Tibial artery (tissue), 4 donors: ENCODE results near the gene CYTH1.
A peak's percentile ranks its signal among the peaks of the same experiment; 100 is the strongest.

Experiments
- DNase-seq, 2 donors: peaks; one replicate each; pipeline ENCODE4 v3.0.0-alpha.2; 2019
- H3K27ac ChIP-seq, 2 donors: fragments of 200-600 bp; sonication (generic) in 1 of 2; 1 replicate in 1 of 2; 2 replicates in 1 of 2; pipeline ENCODE4 v1.5.1; 2018 to 2019; ENCODE audit warnings: mild to moderate bottlenecking in 1 of 2
- H3K27me3 ChIP-seq, 2 donors: fragments of 200-600 bp; sonication (generic) in 1 of 2; one replicate each; pipeline versions ENCODE4 v1.5.1 to v1.6.0; 2016 to 2019
- H3K36me3 ChIP-seq, 3 donors: fragments of 200-600 bp; sonication (generic) in 2 of 3; one replicate each; pipeline ENCODE4 v1.5.1; 2016 to 2019; ENCODE audit warnings: mild to moderate bottlenecking in 2 of 3
- H3K4me1 ChIP-seq, 4 donors: fragments of 200-600 bp; sonication (generic) in 2 of 4; 1 replicate in 3 of 4; 2 replicates in 1 of 4; pipeline ENCODE4 v1.5.1; 2016 to 2019
- H3K4me3 ChIP-seq, 2 donors: fragments of 200-600 bp; sonication (generic) in 1 of 2; 1 replicate in 1 of 2; 2 replicates in 1 of 2; pipeline ENCODE4 v1.5.1; 2018 to 2019; ENCODE audit warnings: mild to moderate bottlenecking in 2 of 2
- H3K9me3 ChIP-seq, 3 donors: fragments of 200-600 bp; sonication (generic) in 1 of 3; one replicate each; pipeline ENCODE4 v1.5.1; 2016 to 2019
- intact Hi-C: fragments of 100-400 bp; cut with DNase I; formaldehyde crosslinking; loops from one replicate; pipeline ENCODE4 v1.15.0; 2023; ENCODE audit warnings: low total_unique reads
- TF ChIP-seq, protein P1 (sequence below), 2 experiments: fragments of 200-600 bp in 1 of 2; fragments of 450-650 bp in 1 of 2; IDR thresholded peaks; one replicate each; pipeline ENCODE4 v1.5.1; 2017 to 2019; ENCODE audit warnings: antibody characterized with exemption in 2 of 2, mild to moderate bottlenecking in 1 of 2, moderate library complexity in 1 of 2

Gene CYTH1

DNA sequence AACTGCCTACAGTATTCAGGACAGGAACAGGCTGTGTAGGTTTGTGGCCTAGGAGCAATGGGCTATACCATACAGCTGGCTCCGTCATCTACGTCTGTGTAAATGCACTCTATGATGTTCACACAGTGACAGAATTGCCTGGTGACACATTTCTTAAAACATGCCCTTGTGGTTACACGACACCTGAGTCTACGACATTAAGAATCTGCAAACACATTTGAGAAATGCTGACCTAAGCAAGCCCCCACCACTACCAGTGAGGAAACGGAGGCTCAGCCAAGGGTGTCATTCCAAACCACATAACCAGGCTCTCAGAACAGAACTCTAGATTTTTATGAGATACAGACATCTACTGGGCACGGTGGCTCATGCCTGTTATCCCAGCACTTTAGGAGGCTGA is 35.0 kb upstream of the CYTH1 start:
- TF ChIP-seq, protein P1, sequence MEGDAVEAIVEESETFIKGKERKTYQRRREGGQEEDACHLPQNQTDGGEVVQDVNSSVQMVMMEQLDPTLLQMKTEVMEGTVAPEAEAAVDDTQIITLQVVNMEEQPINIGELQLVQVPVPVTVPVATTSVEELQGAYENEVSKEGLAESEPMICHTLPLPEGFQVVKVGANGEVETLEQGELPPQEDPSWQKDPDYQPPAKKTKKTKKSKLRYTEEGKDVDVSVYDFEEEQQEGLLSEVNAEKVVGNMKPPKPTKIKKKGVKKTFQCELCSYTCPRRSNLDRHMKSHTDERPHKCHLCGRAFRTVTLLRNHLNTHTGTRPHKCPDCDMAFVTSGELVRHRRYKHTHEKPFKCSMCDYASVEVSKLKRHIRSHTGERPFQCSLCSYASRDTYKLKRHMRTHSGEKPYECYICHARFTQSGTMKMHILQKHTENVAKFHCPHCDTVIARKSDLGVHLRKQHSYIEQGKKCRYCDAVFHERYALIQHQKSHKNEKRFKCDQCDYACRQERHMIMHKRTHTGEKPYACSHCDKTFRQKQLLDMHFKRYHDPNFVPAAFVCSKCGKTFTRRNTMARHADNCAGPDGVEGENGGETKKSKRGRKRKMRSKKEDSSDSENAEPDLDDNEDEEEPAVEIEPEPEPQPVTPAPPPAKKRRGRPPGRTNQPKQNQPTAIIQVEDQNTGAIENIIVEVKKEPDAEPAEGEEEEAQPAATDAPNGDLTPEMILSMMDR (IDR thresholded peaks at IDR 0.05): no peak
- Histone ChIP-seq H3K4me3 (no peak overlapping the region), H3K27me3 (no peaks in the 10 kb centered on the region), H3K36me3 (peaks cover 94 to 100% (median 97%) of the 10 kb centered on the region in 3 donors), H3K4me1 (peaks cover 0 to 10% (median 3%) of the 10 kb centered on the region in 4 donors), H3K9me3 (no peaks in the 10 kb centered on the region), H3K27ac (no peak overlapping the region)
- no peak for DNase-seq
- intact Hi-C loops: no loop called here

DNA sequence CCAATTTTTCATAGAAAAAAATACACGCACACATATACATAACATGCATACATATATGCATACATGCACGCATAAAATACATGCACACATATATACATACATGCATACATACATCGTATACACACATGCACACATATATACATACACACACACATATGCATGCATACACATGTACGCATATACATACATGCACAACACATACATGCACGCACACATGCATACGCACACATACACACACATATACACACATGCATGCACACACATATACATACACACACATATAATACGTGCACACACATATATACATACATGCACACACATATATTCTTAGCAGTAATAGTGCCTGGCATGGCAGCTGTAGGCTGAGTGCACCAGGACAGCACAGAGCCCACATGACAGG is 33.6 kb upstream of the CYTH1 start:
- H3K27ac ChIP-seq: no peak overlapping the region
- no peaks in the 10 kb centered on the region for H3K27me3 ChIP-seq
- peaks cover 0 to 10% (median 3%) of the 10 kb centered on the region in 4 donors for H3K4me1 ChIP-seq
- intact Hi-C loops: no loop called here
- DNase-seq: no peak
- no peak overlapping the region for H3K4me3 ChIP-seq
- no peaks in the 10 kb centered on the region for H3K9me3 ChIP-seq
- H3K36me3 ChIP-seq: peaks cover 96 to 100% (median 96%) of the 10 kb centered on the region in 3 donors
- TF ChIP-seq, protein P1 (IDR thresholded peaks at IDR 0.05): no peak

DNA sequence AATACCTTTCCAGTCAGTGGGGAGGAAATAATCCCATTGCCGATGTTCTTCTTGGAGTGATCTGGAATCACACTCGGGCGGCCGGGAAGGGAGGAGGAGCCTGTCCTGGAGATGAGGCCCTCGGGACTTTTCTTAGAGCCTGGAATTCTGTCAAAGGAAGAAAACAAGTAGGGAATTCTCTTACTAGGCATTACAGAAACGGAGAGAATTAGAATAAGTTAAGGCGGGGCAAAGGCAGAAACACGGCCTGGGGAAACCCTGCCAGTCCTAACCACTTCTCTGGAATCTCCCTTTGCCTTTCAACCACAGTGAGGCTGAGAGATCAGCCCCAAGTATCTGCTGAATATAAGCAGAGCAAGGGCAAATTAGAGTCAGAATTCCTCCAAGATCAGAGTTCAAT is 30.8 kb upstream of the CYTH1 start:
- TF ChIP-seq, protein P1 (IDR thresholded peaks at IDR 0.05): no peak
- DNase-seq: peak in 1 of 2 donors; percentile 43
- Histone ChIP-seq H3K27ac (peak overlapping the region; percentile 18 to 20), H3K9me3 (no peaks in the 10 kb centered on the region), H3K36me3 (peaks cover 88 to 100% (median 96%) of the 10 kb centered on the region in 3 donors), H3K27me3 (no peaks in the 10 kb centered on the region), H3K4me1 (peaks cover 0 to 6% (median 1%) of the 10 kb centered on the region in 4 donors), H3K4me3 (no peak overlapping the region)
- intact Hi-C loops: no loop called here

DNA sequence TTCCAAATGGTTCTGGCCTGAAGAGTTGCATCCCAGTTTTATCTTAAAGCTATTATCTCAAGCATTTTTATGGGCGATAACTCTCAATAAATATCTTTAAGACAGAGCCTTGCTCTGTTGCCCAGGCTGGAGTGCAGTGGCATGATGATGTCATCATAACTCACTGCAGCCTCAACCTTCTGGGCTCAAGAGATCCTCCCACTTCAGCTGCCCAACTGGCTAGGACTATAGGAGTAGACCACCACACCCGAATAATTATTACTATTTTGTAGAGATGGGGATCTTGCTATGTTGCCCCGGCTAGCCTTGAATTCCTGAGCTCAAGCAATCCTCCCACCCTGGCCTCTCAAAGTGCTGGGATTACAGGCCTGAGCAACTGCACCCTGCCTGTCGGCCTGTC is 26.1 kb upstream of the CYTH1 start:
- no peak for DNase-seq
- TF ChIP-seq, protein P1 (IDR thresholded peaks at IDR 0.05): no peak
- no peak overlapping the region for H3K4me3 ChIP-seq
- H3K4me1 ChIP-seq: peaks cover 0 to 3% (median under 1%) of the 10 kb centered on the region in 4 donors
- no peak overlapping the region for H3K27ac ChIP-seq
- intact Hi-C loops: no loop called here
- H3K27me3 ChIP-seq: no peaks in the 10 kb centered on the region
- no peaks in the 10 kb centered on the region for H3K9me3 ChIP-seq
- H3K36me3 ChIP-seq: peaks cover 86 to 96% (median 87%) of the 10 kb centered on the region in 3 donors

DNA sequence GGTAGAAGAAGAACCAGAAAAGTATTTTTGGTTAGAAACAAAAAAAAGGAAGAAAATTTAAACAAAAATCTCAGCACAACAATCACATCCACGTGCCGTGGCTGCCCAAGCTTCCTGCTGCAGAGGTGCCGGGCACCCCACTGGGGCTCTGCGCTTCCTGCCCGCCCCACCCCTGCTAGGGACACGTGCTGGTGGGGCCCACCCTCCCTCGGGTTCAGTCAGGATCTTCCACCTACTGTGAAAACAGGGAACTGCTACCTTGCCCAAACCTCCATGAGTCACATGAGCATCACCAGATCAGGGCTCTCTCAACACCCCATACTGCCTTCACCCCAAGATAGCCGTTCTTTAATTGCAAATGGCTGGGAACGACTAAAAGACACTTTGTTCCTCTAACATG is 24.4 kb upstream of the CYTH1 start:
- Histone ChIP-seq H3K36me3 (peaks cover 84 to 96% (median 88%) of the 10 kb centered on the region in 3 donors), H3K4me1 (no peaks in the 10 kb centered on the region), H3K4me3 (no peak overlapping the region), H3K27ac (no peak overlapping the region), H3K27me3 (no peaks in the 10 kb centered on the region), H3K9me3 (no peaks in the 10 kb centered on the region)
- TF ChIP-seq, protein P1 (IDR thresholded peaks at IDR 0.05): no peak
- DNase-seq: peak in 1 of 2 donors; percentile 46
- intact Hi-C loops: no loop called here

DNA sequence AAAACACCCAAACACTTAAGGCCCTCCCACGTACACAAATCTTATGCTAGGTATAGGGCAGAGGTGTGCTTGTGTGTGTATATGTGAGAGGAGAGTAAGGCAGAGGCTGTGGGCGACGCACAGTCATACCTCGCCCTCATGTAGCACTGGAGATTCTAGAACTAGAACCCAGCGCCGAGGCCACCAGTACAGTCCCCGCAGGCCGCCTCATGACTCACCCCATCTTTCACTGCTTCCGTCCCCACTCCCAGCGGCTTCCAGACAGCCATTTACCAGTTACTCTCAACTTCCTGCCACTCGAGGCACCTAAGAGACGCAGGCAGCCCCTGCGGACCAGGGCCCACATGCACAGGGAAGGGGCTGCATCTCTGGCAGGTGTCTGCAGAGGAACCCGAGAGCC is 23.2 kb upstream of the CYTH1 start:
- no peaks in the 10 kb centered on the region for H3K27me3 ChIP-seq
- DNase-seq: no peak
- no peak overlapping the region for H3K4me3 ChIP-seq
- H3K36me3 ChIP-seq: peaks cover 72 to 90% (median 85%) of the 10 kb centered on the region in 3 donors
- TF ChIP-seq, protein P1 (IDR thresholded peaks at IDR 0.05): no peak
- intact Hi-C loops: no loop called here
- H3K27ac ChIP-seq: no peak overlapping the region
- no peaks in the 10 kb centered on the region for H3K9me3 ChIP-seq
- H3K4me1 ChIP-seq: no peaks in the 10 kb centered on the region
